B cell (primary cell): ENCODE measurements around the gene ECD. TPM values are rescaled to one million over a fixed set of nuclear protein-coding genes. Genes with fewer than 3 reads are reported as not detected.

Experiments
- ATAC-seq: fragments of 200-7000 bp; cut with Tn5 transposase; one replicate; pipeline ENCODE4 v1.10.0; 2021; ENCODE audit warnings: low read depth, mild to moderate bottlenecking, moderate number of reproducible peaks, moderate library complexity
- CTCF ChIA-PET: fragments of 350-600 bp; sonication (Branson Sonifier 250); formaldehyde crosslinking; loops from one replicate; lab custom pipeline; 2021; ENCODE audit warnings: antibody characterized with exemption, inconsistent platforms; lab: Charles Lee
- POLR2A ChIA-PET: fragments of 350-600 bp; sonication (Branson Sonifier 250); formaldehyde crosslinking; loops from one replicate; lab custom pipeline; 2021; ENCODE audit warnings: antibody characterized with exemption; lab: Charles Lee
- DNase-seq: peaks from one replicate; pipeline ENCODE4 v3.0.0; 2013
- H2AFZ ChIP-seq: 2 replicates; pipeline ENCODE4 v1.6.1; 2012; ENCODE audit warnings: mild to moderate bottlenecking, low read depth, low read length; ENCODE audit not compliant: insufficient read depth, poor library complexity, severe bottlenecking
- H3K27ac ChIP-seq, 2 donors: 1 replicate in 1 of 2; 2 replicates in 1 of 2; pipeline ENCODE4 v1.5.1; 2012 to 2013; ENCODE audit warnings: low read length in 2 of 2, mild to moderate bottlenecking in 2 of 2, moderate library complexity in 1 of 2
- H3K27me3 ChIP-seq, 4 experiments: fragments of 200-600 bp in 1 of 4; sonication (generic) in 1 of 4; replicated peaks in 1 of 4; 1 replicate in 2 of 4; 2 replicates in 2 of 4; pipeline versions ENCODE4 v1.6.1 to v1.7.0; 2013 to 2016; ENCODE audit warnings: low read length in 3 of 4, mild to moderate bottlenecking in 2 of 4, mixed read lengths in 1 of 4, moderate library complexity in 1 of 4; ENCODE audit not compliant: insufficient read depth in 4 of 4, control insufficient read depth in 3 of 4; ENCODE audit errors: control extremely low read depth in 1 of 4
- H3K36me3 ChIP-seq, 2 experiments: replicated peaks in 1 of 2; 1 replicate in 1 of 2; 2 replicates in 1 of 2; pipeline versions ENCODE4 v1.6.1 to v1.7.1; 2013; ENCODE audit warnings: low read length in 1 of 2; ENCODE audit not compliant: insufficient read depth in 2 of 2, control insufficient read depth in 1 of 2; ENCODE audit errors: control extremely low read depth in 1 of 2, extremely low read depth in 1 of 2
- H3K4me1 ChIP-seq, 2 donors: fragments of 200-600 bp in 1 of 2; sonication (generic) in 1 of 2; 1 replicate in 1 of 2; 2 replicates in 1 of 2; pipeline versions ENCODE4 v1.5.1 to v1.6.1; 2013 to 2017; ENCODE audit warnings: low read length in 2 of 2; ENCODE audit not compliant: control insufficient read depth in 2 of 2, insufficient read depth in 2 of 2
- H3K4me2 ChIP-seq: replicated peaks from 2 replicates; pipeline ENCODE3; 2012; ENCODE audit warnings: mild to moderate bottlenecking, low read depth, low read length; ENCODE audit not compliant: poor library complexity, severe bottlenecking
- H3K4me3 ChIP-seq, 5 experiments: fragments of 200-600 bp in 1 of 5; sonication (generic) in 1 of 5; 1 replicate in 3 of 5; 2 replicates in 2 of 5; pipeline versions ENCODE4 v1.5.1 to v1.7.0; 2011 to 2016; ENCODE audit warnings: low read length in 4 of 5, mild to moderate bottlenecking in 4 of 5, low read depth in 2 of 5, control low read depth in 1 of 5, moderate library complexity in 1 of 5; ENCODE audit not compliant: insufficient read depth in 1 of 5; ENCODE audit errors: control extremely low read depth in 1 of 5, extremely low read depth in 1 of 5
- H3K79me2 ChIP-seq: fragments of 200-600 bp; sonication (generic); one replicate; pipeline ENCODE4 v1.6.0; 2016; ENCODE audit warnings: low read length; ENCODE audit not compliant: control insufficient read depth, insufficient read depth
- H3K9ac ChIP-seq: fragments of 200-600 bp; sonication (generic); 2 replicates; pipeline ENCODE4 v1.6.1; 2017; ENCODE audit warnings: mild to moderate bottlenecking, low read length, moderate library complexity
- H3K9me3 ChIP-seq, 3 donors: one replicate each; pipeline versions ENCODE4 v1.6.1 to v1.7.1; 2013; ENCODE audit warnings: low read length in 2 of 3; ENCODE audit not compliant: control insufficient read depth in 2 of 3, insufficient read depth in 1 of 3; ENCODE audit errors: control extremely low read depth in 1 of 3
- H4K20me1 ChIP-seq: 2 replicates; pipeline ENCODE4 v1.6.0; 2012; ENCODE audit warnings: mild to moderate bottlenecking, low read length; ENCODE audit not compliant: insufficient read depth, control insufficient read depth, poor library complexity, severe bottlenecking
- H3K27ac Mint-ChIP-seq: one replicate; pipeline ENCODE4 v1.8.0; 2021; ENCODE audit warnings: mixed read lengths
- H3K27me3 Mint-ChIP-seq: one replicate; pipeline ENCODE4 v1.8.0; 2021; ENCODE audit warnings: mixed read lengths
- H3K4me1 Mint-ChIP-seq: one replicate; pipeline ENCODE4 v1.8.0; 2021; ENCODE audit warnings: mixed read lengths
- H3K4me3 Mint-ChIP-seq: one replicate; pipeline ENCODE4 v1.8.0; 2021; ENCODE audit warnings: mixed read lengths
- H3K9me3 Mint-ChIP-seq: one replicate; pipeline ENCODE4 v1.8.0; 2022; ENCODE audit warnings: mixed read lengths; ENCODE audit not compliant: insufficient read depth
- CTCF ChIP-seq: fragments of 200-600 bp; IDR thresholded peaks from one replicate; pipeline ENCODE4 v1.8.0; 2022; ENCODE audit warnings: antibody characterized with exemption, mild to moderate bottlenecking
- EZH2 ChIP-seq: IDR thresholded peaks from 2 replicates; pipeline ENCODE4 v1.6.1; 2012; ENCODE audit warnings: borderline replicate concordance, low read depth, mild to moderate bottlenecking, moderate library complexity, low read length; ENCODE audit not compliant: insufficient read depth, poor library complexity, severe bottlenecking
- WGBS: methylation state at CpG from one replicate; pipeline ENCODE4 v1.1.5; 2013; ENCODE audit warnings: missing lambda C conversion rate; ENCODE audit not compliant: insufficient coverage; 5-methylcytosine and 5-hydroxymethylcytosine counted together
- intact Hi-C: fragments of 100-400 bp; cut with micrococcal nuclease; formaldehyde crosslinking; loops from one replicate; pipeline ENCODE4 v1.10.0; 2022
- polyA plus RNA-seq: library from polyadenylated mRNA; depleted of rRNA; stranded (reverse); fragments of >200 nt; gene quantifications from 2 replicates; pipeline ENCODE4 v1.2.3, GENCODE V29; 2012
- total RNA-seq, 2 donors: library from RNA; stranded (reverse); fragments of 120-200 nt in 1 of 2; gene quantifications; 1 replicate in 1 of 2; 2 replicates in 1 of 2; pipeline versions ENCODE4 v1.2.3 to v1.2.4, GENCODE V29; 2013 to 2022

The ECD gene
- total and polyA plus RNA-seq, 2 donors (not counting 1 experiment from before 2014, with no cell fraction given), result 15.7 to 37.1 TPM

- Histone ChIP-seq H3K27ac (no peak overlapping the region), H4K20me1 (no peaks in the 10 kb centered on the region), H3K9ac (no peak overlapping the region), H3K79me2 (no peaks in the 10 kb centered on the region), H3K9me3 (peaks cover 0 to 4% (median 0%) of the 10 kb centered on the region in 3 donors), H3K36me3 (peaks cover 14 to 42% of the 10 kb centered on the region in 2 experiments), H3K4me3 (no peak overlapping the region), H3K27me3 (no peaks in the 10 kb centered on the region), H3K4me1 (no peaks in the 10 kb centered on the region), H3K4me2 (no peak overlapping the region), H2AFZ (no peak overlapping the region)
- intact Hi-C loops, result no loop called here
- no peak for DNase-seq
- POLR2A ChIA-PET, result no interaction called here
- TF ChIP-seq CTCF, result no peak
- no peak for TF ChIP-seq EZH2
- no peak overlapping the region for H3K27ac Mint-ChIP-seq
- H3K4me1 Mint-ChIP-seq, result no peaks in the 10 kb centered on the region
- CTCF ChIA-PET, result no interaction called here
- no peak overlapping the region for H3K4me3 Mint-ChIP-seq
- ATAC-seq, result no peak
- no CpG with 5 or more reads among the region's 2 CpGs for WGBS
- no peaks in the 10 kb centered on the region for H3K27me3 Mint-ChIP-seq
- H3K9me3 Mint-ChIP-seq, result peaks cover 2% of the 10 kb centered on the region
Observed at GRCh38 chr10:73182568-73182967, 14.8 kb upstream of the ECD start.

GRCh38 chr10:73174148-73174925 lies 6.5 kb upstream of the ECD start:
- Histone ChIP-seq H2AFZ (no peak overlapping the region), H3K36me3 (peaks cover 3 to 15% of the 10 kb centered on the region in 2 experiments), H3K4me1 (no peaks in the 10 kb centered on the region), H3K9ac (no peak overlapping the region), H4K20me1 (no peaks in the 10 kb centered on the region), H3K4me2 (no peak overlapping the region), H3K9me3 (no peaks in the 10 kb centered on the region), H3K79me2 (no peaks in the 10 kb centered on the region), H3K27ac (no peak overlapping the region), H3K4me3 (no peak overlapping the region), H3K27me3 (no peaks in the 10 kb centered on the region)
- Mint-ChIP-seq H3K9me3 (no peaks in the 10 kb centered on the region), H3K27ac (no peak overlapping the region), H3K27me3 (no peaks in the 10 kb centered on the region), H3K4me1 (no peaks in the 10 kb centered on the region), H3K4me3 (no peak overlapping the region)
- CTCF ChIA-PET, result interaction anchor here (0.6 to 0.8 kb wide), 2 partner anchors 16 to 134 kb away, joined by 4 read pairs; no protein-coding TSS in a partner anchor
- ATAC-seq (no peak), DNase-seq (no peak)
- TF ChIP-seq EZH2, result no peak
- WGBS, result no CpG with 5 or more reads among the region's 1 CpG
- intact Hi-C loops, result no loop called here
- POLR2A ChIA-PET, result no interaction called here
